Hypothalamus (tissue), 51 donors: Measurements from ENCODE around the gene RNF223.

ENCODE experiments used
- DNase-seq, 51 donors: peaks; one replicate each; lab custom pipeline; 2025; lab: John Stamatoyannopoulos, UW

Gene RNF223

DNA sequence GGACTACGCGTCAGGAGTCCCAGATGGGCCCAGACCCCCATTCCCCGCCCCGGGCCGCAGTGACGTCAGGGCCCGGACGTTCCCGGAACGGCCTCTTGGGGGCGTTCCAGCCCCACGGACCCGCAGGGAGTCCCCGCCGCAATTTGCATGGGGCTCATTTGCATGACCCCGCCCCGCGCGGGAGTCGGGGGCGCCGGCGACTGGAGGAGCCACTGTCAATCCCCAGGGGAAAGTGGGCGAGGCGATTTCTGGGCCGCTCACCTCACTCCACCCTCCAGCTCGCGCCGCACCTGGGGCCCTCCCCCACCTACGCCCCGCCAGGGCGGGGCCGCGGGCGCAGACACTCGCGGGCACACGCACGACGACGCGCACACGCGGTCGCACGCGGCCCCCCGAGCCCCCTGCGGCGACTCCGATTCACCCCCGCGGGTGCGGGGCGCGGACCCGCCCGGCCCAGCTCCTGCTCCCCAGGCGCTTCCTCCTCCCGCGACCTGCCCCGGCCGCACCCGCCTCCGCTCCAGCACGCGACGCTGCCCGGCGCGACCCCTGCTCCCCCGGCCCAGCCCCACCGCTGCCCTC is 41.0 kb downstream of the RNF223 start:
- DNase-seq, result peak in 47 of 51 donors; percentile 19 to 89 (median 72)

DNA sequence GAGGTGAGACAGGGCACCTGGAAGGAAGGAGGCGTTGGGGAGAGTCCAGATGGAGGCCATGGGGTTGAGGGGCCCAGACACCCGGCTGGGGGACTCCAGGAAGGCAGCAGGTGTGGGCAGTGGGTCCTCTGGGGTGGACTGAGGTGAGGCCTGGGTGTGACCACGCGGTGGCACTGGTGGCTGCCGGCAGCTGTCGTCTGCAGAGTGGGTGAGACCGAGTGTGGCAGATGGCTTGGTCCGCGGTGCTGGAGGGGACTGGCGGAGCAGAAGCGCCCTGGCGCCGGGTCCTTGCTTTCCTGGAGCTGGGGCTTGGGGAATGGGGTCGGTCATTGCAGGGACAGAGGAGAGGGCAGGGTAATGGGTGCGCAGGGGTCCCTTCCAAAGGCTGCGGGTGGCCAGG is 41.7 kb downstream of the RNF223 start:
- DNase-seq, result peak in 13 of 51 donors; percentile 9 to 51 (median 37)

DNA sequence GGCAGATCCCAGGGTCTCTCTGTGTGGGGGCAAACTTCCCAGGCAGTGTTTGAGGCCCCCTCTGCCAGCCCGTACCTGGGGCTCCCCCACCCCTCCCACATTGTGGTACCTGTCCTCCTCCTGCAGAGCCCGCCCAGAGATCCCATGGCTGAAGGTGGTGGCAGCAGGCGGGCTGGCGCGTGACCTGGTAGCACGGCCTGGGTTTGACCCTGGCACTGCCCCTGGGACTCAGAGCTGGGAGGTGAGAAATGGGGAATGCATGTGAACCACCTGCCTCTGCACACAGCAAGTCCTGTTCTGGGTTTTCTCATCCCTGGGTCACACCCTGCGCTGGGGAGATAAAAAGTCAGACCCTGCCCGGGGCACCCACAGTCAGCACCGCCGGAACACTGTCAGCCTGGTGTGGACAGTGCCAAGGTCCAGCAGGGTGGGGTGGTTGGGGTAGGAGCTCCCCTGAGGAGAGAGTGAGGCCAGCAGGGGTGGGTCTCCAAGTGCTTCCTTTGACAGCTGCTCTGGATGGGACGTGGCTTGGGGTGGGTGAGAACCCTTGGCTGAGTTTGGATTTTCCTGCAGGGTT is 42.4 kb downstream of the RNF223 start:
- peak in 1 of 51 donors; percentile 36 for DNase-seq

DNA sequence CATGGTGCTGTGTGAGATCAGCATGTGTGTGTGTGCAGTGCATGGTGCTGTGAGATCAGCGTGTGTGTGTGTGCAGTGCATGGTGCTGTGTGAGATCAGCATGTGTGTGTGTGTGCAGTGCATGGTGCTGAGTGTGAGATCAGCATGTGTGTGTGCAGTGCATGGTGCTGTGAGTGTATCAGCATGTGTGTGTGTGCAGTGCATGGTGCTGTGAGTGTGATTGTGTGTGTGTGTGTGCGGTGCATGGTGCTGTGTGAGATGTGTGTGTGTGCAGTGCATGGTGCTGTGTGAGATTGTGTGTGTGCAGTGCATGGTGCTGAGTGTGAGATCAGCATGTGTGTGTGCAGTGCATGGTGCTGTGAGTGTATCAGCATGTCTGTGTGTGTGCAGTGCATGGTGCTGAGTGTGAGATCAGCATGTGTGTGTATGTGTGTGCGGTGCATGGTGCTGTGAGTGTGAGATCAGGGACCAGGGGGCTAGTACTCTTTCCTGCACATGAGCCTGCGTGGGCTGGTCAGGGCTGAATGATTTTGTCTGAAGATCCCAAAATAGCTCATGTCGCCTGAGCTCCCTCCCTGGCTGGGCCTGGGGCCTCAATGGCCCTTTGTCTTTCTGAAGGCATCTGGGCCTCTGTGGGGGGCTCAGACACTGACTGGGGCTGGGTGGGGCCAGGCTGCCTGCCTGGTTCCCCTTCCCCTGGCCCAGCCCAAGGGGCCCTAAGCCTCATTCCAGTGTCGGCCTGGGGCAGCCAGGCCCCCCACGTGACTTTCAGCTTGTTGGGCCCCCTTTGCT is 43.0 kb downstream of the RNF223 start:
- DNase-seq, result peak in 12 of 51 donors; percentile 8 to 46 (median 24)

DNA sequence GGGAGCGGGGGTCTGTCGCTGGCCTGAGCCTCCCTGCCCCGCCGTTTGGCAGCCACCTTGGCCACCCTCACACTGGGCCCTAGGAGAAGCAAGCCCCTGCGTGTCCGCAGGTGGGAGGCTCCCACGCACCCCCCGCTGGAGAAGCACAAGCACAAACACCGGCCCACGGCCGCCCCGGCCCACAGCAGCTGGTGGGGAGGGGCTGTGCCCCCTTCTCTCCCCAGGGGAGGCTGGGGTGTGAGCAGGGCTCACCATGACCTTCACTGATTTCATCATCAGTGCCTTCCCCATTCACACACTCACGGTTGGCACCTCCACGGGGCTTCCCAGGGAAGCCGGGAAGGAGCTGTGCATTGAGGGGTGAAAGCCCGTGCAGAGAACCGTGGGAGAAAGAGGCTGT is 46.3 kb downstream of the RNF223 start:
- DNase-seq, result no peak

DNA sequence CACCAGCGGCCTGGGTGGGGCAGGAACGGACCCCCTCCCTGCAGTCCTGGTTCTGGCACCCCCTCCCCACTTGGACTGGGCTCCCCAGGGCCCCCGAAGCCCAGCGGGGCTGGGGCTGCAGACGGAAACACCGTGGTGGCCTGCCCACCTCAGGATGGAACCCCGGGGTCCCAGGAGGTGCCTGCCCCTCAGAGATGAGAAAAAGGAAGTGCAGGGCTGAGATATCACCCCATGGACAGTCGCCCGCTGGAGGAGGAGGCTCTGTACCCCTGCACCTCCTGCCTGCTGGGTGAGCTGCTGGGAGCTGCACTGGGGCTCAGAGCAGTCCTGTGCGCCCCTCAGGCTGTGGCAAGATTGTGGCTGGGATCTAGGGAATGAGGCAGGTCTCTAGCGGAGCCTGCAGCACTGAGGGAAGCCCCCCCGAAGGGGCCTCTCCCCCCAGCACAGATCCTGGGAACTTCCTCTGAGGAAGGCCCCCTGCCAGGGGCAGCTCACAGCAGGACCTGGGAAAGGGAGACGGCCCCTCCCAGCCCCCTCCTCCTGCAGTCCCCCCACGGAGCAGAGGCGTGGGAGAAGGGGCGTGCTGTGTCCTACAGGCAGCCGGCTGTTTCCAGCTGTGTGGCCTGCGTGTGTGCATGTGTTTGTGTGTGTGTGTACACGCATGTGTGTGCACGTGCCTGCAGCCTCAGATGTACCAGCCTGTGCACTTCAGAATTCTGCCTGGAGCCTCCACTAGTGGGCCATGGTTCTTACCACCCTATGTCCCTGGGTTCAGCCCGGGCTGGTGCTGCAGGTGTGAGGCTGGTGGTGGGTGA is 47.3 kb downstream of the RNF223 start:
- no peak for DNase-seq

DNA sequence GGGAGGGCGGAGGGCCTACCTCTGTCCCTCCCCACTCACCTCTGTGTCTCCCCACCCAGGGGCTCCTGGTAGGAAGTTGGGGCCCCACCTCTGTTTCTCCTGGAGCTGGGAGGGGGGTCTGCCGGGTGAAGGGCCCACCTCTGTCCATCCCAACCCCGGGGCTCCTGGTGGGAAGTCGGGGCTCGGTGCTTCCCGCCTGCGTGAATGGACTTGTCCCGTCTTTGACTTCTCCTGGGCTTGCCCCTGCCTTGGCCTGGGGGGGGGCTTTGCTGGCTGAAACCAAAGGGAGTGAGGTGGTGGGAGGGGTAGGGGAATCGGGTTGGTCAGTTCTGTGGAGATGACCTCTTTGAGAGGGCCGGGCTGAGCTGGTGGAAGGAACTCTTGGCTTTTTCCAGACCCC is 48.4 kb downstream of the RNF223 start:
- DNase-seq, result no peak

DNA sequence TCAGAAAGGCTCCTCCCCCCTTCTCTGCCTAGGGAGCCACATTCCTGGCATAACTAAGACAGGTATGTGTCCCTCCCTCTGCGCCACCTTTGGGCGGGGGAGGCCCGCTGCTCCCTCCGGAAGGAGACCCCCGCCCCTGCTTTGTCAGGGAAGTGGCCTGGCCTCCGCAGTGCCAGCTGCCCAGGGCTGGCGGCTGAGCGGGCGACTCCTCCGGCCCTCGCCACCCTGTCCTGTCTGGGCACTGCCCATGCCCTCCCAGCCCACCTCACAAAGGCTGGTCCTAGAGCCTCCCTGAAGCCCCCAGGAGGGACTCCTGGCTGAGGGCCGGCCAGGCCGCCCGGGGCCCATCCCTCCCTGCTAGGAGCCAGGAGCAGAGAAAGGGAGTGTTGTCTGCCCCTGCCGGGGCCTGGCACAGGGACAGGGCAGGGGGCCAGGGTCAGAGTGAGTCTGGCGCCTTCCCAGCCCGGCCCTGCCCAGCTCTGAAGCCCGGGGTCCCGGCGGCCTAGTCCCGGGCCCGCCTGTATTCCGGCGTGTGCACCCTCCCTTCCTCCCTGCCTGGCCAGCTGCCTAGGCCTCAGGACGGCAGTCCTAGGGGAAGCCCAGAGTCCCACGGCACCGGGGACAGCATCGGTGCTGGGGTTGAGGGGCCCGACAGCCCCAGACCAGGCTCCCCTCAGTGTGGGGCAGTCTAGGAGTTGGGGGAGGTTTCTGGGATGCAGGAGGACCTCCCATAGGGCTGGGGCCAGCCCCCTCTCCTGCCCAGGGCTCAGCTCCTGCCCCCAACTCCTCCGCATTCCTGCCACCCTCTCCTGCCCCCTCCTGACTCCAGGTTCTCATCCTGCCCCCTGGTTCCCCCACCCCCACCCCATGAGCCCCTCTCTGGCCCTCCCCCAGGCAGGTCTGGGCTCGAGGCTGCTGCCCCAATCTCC is 49.1 kb downstream of the RNF223 start:
- peak in 27 of 51 donors; percentile 14 to 75 (median 43) for DNase-seq

DNA sequence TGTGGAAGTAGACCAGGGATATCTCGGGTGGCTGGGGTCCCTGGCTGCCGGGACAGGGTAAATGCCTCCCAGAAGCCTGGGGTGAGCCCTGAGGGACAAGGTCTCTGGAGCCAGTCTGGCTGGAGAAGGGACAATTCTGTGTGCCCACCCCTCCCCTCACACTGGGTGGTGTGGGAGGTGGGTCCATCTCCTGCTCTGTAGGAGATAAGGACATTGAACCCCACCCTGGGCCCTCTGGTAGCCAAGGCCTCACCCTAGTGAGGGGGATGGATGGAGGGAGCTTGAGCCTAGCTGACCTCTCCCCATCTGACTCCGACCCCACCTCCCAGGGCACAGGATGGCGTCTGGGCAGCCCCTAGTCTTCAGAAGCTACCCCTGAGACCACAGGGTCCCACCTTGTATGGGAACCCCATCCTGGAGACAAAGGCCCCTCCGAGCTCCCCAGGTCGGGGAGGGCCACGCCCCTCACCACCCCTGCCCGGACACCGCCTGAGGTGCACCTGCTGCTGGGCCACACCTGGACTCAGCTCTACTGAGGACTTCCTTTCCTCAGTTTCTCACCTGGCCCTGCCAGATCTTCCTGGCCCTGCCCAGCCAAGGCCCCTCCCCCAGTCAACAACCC is 49.8 kb downstream of the RNF223 start:
- no peak for DNase-seq

DNA sequence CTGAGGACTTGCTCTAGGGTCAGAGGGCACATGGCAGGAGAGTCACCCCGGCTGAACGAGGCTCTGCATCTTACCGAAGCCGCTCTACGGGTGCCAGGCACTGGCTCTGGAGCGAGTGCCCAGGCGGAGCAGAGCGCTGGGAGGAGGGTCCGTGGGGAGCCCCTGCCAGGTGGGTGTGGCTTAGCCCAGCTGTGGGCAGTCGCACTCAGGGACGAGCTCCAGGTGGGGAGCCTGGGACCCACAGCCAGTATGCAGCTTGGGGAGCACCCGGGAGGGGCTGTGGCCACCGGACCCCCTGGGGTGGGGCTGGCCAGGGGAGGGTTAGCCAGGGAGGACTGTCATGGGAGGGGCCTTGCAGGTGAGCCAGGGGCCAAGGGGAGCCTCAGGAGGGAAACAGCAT is 50.4 kb downstream of the RNF223 start:
- DNase-seq, result peak in 3 of 51 donors; percentile 12 to 37 (median 31)

DNA sequence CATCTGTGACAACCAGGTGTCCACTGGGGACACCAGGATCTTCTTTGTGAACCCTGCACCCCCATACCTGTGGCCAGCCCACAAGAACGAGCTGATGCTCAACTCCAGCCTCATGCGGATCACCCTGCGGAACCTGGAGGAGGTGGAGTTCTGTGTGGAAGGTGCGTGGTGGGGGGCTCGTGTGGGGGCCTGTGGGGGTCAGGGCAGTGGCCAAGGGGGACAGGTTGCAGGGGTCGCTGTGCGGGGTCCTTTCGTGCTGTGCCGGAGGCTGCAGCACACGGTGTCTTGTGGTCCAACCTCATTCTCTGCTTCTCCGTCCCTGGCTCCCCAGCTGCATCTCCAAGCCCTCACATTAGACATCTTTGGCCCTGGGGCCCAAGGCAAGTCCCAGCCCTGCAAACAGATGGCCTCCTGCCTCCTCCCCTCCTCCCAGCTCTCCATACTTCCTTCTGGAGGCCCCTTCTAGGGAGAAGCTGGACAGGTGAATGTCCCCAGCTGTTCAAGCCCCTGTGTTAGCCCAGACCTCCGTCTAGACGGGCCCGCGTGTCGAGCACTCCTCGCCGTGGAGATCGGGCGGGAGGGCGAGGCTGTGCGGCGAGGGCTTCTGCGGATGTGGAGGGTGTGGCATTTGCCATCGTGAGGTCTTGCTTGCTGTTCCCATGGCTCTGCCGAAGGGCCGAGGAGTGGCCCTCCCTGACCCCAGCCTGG is 51.6 kb downstream of the RNF223 start:
- DNase-seq, result no peak

DNA sequence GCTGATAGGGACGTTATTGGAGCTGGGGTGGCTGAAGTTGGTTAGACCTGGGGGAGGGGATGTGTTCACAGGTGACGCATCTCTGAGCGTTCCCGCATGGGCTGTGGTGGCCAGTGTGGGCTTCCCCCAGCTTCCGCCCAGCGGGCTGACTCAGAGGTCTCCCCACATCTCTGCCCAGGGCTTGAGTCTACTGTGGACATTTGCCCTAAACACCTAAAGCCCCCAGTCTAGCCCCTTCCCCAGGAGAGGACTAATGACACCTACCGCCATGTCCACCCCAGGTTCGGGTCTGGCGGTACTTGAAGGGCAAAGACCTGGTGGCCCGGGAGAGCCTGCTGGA is 52.2 kb downstream of the RNF223 start:
- DNase-seq, result no peak

DNA sequence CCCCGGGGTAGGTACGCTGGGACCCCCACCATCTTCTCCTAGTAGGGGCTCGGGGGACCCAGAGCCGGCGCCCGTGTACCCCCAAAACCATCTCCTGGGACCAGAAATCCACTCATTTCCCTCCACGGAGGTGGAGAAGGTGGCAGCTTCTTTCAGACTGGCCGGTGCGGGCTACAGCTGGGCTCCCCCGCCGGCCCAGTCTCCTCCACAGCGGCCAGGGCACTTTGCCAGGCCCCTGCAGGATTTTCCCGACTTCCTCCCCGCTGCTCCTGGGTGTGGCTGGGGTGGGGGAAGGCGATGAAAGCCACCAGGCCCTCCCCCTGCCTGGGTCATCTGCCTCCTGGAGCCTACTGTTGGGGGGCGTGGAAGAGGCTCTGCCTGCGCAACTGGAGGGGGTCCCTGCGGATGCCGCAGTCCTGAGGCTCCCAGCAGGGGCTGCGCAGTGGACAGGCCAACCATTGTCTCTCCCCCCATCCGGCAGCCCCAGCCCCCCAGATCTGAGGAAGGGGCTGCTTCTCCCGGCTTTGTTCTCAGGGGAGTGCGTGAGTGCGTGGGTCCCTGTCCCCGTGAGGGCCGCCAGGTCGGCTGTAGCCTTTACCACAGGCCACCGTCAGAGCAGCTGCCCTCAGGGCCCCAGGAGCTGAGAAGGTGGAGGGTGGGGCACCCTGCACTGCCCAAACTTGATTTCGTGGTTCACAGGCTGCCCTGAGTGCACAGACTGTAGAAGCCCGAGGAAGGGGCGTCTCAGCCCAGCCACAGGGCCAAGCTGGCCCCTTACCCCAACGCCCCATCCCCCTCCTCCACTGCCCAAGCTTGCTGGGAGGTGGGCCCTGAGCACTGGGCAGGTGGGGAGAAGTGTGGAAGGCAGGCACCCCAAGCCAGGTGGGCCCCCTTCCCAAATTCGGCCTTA is 52.8 kb downstream of the RNF223 start:
- DNase-seq, result peak in 4 of 51 donors; percentile 17 to 45 (median 36)
